ENCODE measurements around the gene SLC9A4. TPM values are rescaled to one million over a fixed set of nuclear protein-coding genes. Genes with fewer than 3 reads are reported as not detected.
A peak's percentile ranks its signal among the peaks of the same experiment; 100 is the strongest.

Gene SLC9A4
- total RNA-seq, 4 donors from 2014 or later = 0.40 to 0.76 (median 0.47) TPM

GRCh38 chr2:102439065-102439695 lies 33.8 kb upstream of the SLC9A4 start:
- Histone ChIP-seq H3K4me3 (no peak overlapping the region), H3K9me3 (no peaks in the 10 kb centered on the region), H3K27me3 (no peaks in the 10 kb centered on the region), H3K36me3 (no peaks in the 10 kb centered on the region), H3K4me1 (peaks cover 0 to 5% (median 0%) of the 10 kb centered on the region in 3 donors), H3K27ac (no peak overlapping the region)
- DNase-seq = no peak
- TF ChIP-seq CTCF (IDR thresholded peaks at IDR 0.05) = no peak
- TF ChIP-seq POLR2A (IDR thresholded peaks at IDR 0.05) = no peak
- intact Hi-C loops (cut with DNase I) = no loop called here
- 52 to 55% methylated on average over 6 of the region's 6 CpGs for WGBS, 2 donors

GRCh38 chr2:102442967-102443828 lies 29.8 kb upstream of the SLC9A4 start:
- Histone ChIP-seq H3K4me1 (peaks cover 0 to 5% (median 0%) of the 10 kb centered on the region in 3 donors), H3K4me3 (no peak overlapping the region), H3K27ac (no peak overlapping the region), H3K36me3 (no peaks in the 10 kb centered on the region), H3K27me3 (no peaks in the 10 kb centered on the region), H3K9me3 (no peaks in the 10 kb centered on the region)
- intact Hi-C loops (cut with DNase I) = loop anchor here (10.0 kb wide), 1 partner anchor 418 kb away; no protein-coding TSS in a partner anchor
- DNase-seq = no peak
- WGBS, 2 donors = 22 to 23% methylated on average over 13 of the region's 13 CpGs
- TF ChIP-seq CTCF (IDR thresholded peaks at IDR 0.05) = peak; percentile 49 to 78 (median 72)
- TF ChIP-seq POLR2A (IDR thresholded peaks at IDR 0.05) = no peak

- peaks cover 0 to 5% (median 0%) of the 10 kb centered on the region in 3 donors for H3K4me1 ChIP-seq
- TF ChIP-seq CTCF (IDR thresholded peaks at IDR 0.05) = no peak
- no peak for TF ChIP-seq POLR2A (IDR thresholded peaks at IDR 0.05)
- no peak overlapping the region for H3K4me3 ChIP-seq
- DNase-seq = no peak
- no peaks in the 10 kb centered on the region for H3K27me3 ChIP-seq
- 69 to 76% methylated on average over 3 of the region's 3 CpGs for WGBS, 2 donors
- no peaks in the 10 kb centered on the region for H3K9me3 ChIP-seq
- intact Hi-C loops (cut with DNase I) = loop anchor here (10.0 kb wide), 1 partner anchor 419 kb away; no protein-coding TSS in a partner anchor
- H3K27ac ChIP-seq = no peak overlapping the region
- no peaks in the 10 kb centered on the region for H3K36me3 ChIP-seq
Measured at GRCh38 chr2:102444233-102444632, 28.8 kb upstream of the SLC9A4 start.

- Histone ChIP-seq H3K27ac (no peak overlapping the region), H3K27me3 (no peaks in the 10 kb centered on the region), H3K4me3 (no peak overlapping the region), H3K9me3 (no peaks in the 10 kb centered on the region), H3K4me1 (peaks cover 0 to 5% (median 0%) of the 10 kb centered on the region in 3 donors), H3K36me3 (no peaks in the 10 kb centered on the region)
- TF ChIP-seq POLR2A (IDR thresholded peaks at IDR 0.05) (no peak), CTCF (IDR thresholded peaks at IDR 0.05) (no peak)
- DNase-seq = no peak
- intact Hi-C loops (cut with DNase I) = loop anchor here (10.0 kb wide), 1 partner anchor 422 kb away; no protein-coding TSS in a partner anchor
- 80 to 94% methylated on average over 4 to 7 of the region's 9 CpGs for WGBS, 2 donors
Measured at GRCh38 chr2:102446936-102447335, 26.1 kb upstream of the SLC9A4 start.

Data from esophagus squamous epithelium (tissue), 5 donors.